ENCODE measurements around the gene SELE. TPM values are rescaled to one million over a fixed set of nuclear protein-coding genes. Genes with fewer than 3 reads are reported as not detected.

The SELE gene
- total RNA-seq, result not detected

- CTCF ChIA-PET, result no interaction called here
- POLR2A ChIA-PET, result no interaction called here
Measured at GRCh38 chr1:169733924-169734323, at the start of gene SELE. TSS of gene SELE (minus strand) at chr1:169734079. CDS start at chr1:169733612, 467 bp downstream.

- POLR2A ChIA-PET, result no interaction called here
- CTCF ChIA-PET, result no interaction called here
Measured at GRCh38 chr1:169782596-169782995, 48.7 kb upstream of the SELE start.

- ChIA-PET POLR2A (no interaction called here), CTCF (no interaction called here)
Measured at GRCh38 chr1:169779970-169780369, 46.1 kb upstream of the SELE start.

DNA sequence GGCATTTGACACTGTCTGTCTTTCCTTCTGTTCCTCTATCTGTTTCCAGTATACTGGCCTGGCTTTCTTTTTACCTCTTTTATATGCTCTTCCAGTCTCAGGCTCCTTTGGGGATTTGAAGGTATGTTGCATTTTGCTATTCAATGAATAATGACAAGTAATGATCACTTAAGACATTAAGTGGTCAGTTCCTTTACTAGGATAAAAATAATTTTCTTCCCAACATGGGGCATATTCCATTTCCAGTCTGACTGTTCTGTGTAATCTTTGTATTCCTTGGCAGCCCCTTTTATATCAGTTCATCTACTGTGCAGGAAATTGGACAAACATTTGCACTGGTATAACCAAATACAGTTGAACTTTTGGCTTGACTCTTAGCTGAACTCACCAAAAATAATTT is 45.3 kb upstream of the SELE start:
- CTCF ChIA-PET, result no interaction called here
- POLR2A ChIA-PET, result no interaction called here

DNA sequence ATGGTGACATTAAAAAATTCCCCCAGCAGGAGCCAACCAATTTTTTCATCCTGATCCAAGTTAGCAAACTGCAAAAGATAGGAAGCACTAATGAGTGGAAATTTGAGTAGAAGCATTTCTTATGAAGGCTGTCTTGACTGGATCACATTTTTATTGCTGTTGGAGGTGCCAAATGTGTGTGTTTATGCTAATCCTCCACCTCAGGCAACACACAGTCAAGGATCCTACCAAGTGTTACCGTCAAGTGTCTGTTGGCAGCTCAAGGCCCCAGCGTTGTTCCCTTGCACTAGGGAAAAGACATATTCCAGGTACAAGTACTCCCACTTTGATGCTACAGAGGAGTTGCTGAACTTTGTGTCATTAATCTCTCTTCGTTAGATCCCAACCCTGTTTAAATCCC is 42.6 kb upstream of the SELE start:
- CTCF ChIA-PET, result no interaction called here
- POLR2A ChIA-PET, result no interaction called here

DNA sequence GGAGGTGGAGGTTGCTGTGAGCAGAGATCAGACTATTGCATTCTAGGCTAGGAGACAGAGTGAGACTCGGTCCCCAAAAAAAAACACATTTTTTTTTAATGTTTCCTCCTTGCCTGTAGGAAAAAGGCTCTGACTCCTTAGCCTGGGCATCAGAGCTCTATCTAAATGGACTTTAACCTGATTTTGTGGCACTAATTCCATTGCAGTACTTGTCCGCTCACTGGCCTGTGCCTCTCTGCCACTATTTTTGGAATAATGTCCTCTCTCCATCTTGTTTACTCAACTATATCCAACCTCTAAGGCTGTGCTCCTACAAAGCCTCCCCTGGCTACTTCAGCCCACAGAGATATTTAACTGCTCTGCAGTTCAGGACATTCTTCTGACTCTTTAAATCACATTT is 34.3 kb upstream of the SELE start:
- ChIA-PET POLR2A (no interaction called here), CTCF (no interaction called here)

GRCh38 chr1:169765580-169766331 is 31.9 kb upstream of the SELE start:
- ChIA-PET CTCF (no interaction called here), POLR2A (no interaction called here)

DNA sequence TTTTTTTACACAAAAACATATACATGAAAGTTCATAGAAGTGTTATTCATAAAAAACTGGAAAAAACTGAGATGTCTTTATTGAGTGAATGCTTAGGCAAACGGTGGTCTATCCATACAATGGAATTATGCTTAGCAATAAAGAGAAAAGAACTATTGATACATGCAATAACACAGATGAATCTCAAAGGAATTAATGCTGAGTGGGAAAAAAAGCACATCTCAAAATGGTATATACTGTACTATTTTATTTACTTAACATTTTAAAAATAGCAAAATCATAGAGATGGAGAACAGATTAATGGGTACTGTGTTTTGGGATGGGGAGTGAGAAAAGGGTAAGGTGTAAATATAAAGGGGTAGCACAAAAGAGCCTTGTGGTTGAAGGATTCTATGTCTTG is 31.0 kb upstream of the SELE start:
- CTCF ChIA-PET, result no interaction called here
- POLR2A ChIA-PET, result no interaction called here

DNA sequence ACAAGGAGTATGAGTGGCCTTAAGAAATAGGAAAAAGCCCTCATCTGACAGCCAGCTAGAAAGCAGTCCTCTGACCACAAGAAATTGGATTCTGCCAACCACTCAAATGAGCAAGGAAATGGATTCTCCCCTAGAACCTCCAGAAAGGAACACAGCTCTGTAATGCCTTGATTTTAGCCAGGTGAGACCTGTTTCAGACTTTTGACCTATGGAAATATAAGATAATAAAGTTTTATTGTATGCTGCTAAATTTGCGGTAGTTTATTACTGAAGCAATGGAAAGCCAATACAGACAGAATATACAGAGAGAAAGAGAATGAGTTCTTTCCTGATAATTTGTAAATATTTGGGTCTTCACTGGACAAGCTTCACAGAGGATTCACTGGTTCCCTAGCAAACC is 28.8 kb upstream of the SELE start:
- POLR2A ChIA-PET, result no interaction called here

DNA sequence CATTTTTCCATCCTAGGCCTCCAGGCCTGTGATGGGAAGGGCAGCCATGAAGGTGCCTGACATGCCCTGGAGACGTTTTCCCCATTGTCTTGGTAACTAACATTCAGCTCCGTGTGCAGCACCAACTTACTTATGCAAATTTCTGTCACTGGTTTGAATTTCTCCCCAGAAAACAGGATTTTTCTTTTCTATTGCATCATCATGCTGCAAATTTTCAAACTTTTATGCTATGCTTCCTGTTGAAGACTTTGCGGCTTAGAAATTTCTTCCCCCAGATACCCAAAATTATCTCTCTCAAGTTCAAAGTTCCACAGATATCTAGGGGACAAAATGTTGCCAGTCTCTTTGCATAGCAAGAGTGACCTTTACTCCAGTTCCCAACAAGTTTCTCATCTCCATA is 25.2 kb upstream of the SELE start:
- POLR2A ChIA-PET, result no interaction called here
- CTCF ChIA-PET, result no interaction called here

More for the DNA sequence above, 28.8 kb upstream of the SELE start:
- CTCF ChIA-PET, result no interaction called here

DNA sequence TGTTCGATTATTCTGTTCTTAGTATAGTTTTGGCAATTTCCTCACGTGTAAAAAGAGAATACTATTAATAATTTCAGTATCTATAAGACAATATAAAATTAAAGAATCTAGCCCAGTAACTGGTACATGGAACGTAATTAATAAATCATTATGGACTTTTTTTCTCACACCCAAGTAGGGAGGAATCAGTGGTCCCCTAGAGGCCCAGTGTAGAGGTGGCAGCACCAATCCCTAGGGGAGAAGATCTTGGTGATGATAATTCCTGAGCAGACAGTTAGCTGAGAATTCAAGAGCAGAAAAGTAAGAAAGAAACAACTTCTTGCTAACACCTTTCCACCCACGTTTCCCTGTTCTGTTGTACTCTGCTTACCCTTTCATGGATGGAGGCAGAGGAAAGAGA is 19.7 kb upstream of the SELE start:
- CTCF ChIA-PET, result interaction anchor here (1.0 kb wide), 1 partner anchor 20 kb away, joined by 3 read pairs; no protein-coding TSS in a partner anchor
- POLR2A ChIA-PET, result no interaction called here

DNA sequence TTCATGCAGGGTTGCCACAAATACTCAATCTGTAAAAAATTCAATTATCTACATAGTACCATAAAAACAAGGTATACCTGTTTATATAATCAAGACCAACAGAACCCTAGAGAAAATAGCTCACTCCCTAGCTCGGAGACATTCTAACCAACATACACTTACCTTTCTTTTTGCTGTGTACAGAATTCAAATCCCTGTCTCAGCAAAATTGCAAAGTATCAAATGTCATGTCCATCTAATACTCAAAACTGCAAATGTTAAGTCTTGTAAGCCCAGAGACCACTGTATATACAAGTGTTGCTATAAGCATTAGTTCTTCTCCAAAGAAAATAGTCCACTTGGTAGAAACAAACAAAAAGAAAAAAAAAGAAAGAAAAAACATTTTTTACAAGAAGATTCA is 16.2 kb upstream of the SELE start:
- POLR2A ChIA-PET, result no interaction called here
- CTCF ChIA-PET, result no interaction called here

GRCh38 chr1:169746550-169746949 is 12.7 kb upstream of the SELE start:
- POLR2A ChIA-PET, result no interaction called here
- CTCF ChIA-PET, result no interaction called here

DNA sequence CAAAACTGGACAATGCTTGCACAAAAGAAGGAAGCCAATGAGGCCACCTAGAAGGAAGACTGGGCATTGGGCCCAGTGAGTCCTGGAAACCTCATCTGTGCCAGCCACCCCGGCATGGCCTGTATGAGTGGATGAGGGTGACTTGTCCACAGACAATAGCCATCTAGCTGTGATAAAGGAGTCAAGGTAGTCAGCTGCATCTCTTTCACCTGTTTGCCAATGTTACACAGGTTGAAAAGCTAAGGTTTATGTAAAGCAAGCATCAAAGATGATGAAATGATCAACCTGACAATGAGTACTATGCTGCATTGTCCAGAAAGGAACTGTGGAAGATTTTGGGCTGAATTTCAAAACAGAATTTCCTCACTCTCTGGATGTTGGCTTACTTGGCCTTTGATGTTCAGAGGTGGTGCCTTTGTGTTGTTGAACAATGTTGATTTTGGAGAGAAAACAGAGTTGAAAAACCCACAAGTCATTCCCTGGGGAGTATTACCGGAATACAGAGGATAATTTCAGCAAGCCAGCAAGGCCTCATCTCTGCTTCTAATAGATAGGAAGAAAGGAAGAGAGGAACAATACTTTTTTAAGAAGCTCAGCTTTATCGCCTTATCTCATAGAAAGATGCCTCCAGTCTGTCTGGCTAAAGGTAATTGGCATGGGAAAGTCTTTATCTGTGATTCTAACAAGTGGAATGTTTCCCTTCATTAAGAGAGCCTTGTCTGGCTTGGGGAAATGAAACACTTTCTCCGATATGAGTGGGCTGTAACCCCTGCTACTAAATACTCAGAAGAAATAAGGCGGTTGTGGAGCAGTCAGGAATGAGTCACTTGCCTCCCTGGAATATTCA is 11.4 kb upstream of the SELE start:
- CTCF ChIA-PET, result interaction anchor here (0.9 kb wide), 1 partner anchor 143 kb away, joined by 3 read pairs; no protein-coding TSS in a partner anchor
- POLR2A ChIA-PET, result no interaction called here

GRCh38 chr1:169741666-169742394 is 8.0 kb upstream of the SELE start:
- ChIA-PET CTCF (no interaction called here), POLR2A (no interaction called here)

- POLR2A ChIA-PET, result no interaction called here
- CTCF ChIA-PET, result no interaction called here
Measured at GRCh38 chr1:169739980-169740379, 6.1 kb upstream of the SELE start.

DNA sequence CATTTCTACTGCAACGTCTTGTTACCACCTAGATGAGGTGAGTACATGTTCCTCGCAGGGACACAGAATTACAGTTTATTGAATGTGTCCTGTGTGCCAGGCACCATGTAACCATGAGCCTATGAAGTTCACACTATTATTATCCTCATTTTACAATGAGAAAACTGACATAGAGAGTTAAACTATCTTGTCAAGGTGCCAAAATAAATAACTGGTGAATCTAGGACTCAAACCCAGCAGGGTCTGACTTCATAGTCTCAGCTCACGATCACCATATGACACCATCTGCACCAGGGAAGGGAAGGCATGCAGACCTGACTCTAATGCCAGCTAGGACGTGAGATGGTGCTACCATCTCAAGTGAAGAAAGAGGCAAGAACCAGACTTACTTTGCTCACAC is 2.4 kb downstream of the SELE start:
- POLR2A ChIA-PET, result no interaction called here
- CTCF ChIA-PET, result no interaction called here

DNA sequence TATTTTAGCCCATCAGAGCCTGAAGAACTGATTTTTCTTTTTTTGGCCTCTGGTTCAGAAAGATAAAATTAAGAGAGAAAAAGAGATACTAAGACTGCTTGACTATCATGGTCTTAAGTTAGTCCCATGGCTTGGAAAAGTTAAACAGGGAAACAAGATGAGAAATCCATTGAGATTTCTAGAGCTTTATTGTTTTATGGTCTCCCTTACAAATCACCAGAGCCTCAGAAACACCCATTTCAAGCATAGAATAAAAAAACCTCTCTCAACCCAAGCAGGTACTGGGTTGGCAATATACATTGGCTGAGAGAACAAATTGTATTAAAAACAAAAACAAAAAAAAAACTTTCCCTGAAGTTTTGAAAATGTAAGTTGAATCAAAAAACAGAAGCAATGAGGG is 3.9 kb downstream of the SELE start:
- ChIA-PET POLR2A (no interaction called here), CTCF (no interaction called here)

- CTCF ChIA-PET, result no interaction called here
Measured at GRCh38 chr1:169727307-169727706, 6.6 kb downstream of the SELE start.

GRCh38 chr1:169726851-169727250 is 7.0 kb downstream of the SELE start:
- CTCF ChIA-PET, result no interaction called here
- POLR2A ChIA-PET, result no interaction called here

More at GRCh38 chr1:169727307-169727706, 6.6 kb downstream of the SELE start:
- POLR2A ChIA-PET, result no interaction called here

GRCh38 chr1:169725930-169726329 is 7.9 kb downstream of the SELE start:
- POLR2A ChIA-PET, result no interaction called here
- CTCF ChIA-PET, result no interaction called here
